Measurements from ENCODE around the gene ARHGEF7.

ARHGEF7 gene

DNA sequence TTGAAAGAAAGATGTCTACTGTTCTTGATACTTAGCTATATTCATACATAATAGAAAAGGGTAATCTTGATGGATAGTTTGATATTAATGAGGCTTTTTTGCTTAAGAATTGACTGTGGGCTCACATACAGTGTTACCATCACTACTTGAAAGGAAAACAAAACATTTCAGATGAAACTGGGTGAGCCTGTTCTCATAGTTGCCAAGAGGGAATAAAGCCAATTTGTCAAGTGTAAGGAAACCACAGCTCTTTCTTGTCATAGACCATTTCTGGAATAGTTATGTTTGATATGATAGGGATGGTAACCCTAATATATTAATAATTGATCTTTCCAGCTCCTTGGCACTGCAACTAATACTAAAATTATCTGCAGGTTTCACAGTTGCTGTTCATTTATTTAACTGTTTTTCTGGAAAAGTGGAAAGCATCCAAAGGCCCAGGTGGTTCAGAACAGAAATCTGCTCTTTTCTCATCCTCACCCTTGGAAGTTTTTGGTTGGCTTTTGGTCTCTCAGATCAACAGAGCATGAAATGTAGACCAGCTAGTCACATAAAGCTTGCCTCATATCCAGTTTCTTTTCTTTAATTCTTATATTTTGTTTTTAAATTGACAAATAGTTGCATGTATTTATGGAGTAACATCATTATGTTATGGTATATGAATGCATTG, 43.2 kb downstream of the ARHGEF7 start:
- Histone ChIP-seq H3K36me3 (ENCODE audit: insufficient read depth, low read length) (peaks cover 21% of the 10 kb centered on the region; the same call in 1 of the 2 replicates), H3F3A (ENCODE audit: low read depth) (no peaks in the 10 kb centered on the region), H4K20me1 (ENCODE audit: insufficient read depth, low read length, poor library complexity, severe bottlenecking) (peaks cover 72% of the 10 kb centered on the region), H3K79me2 (ENCODE audit: insufficient read depth, low read length) (peaks cover 94% of the 10 kb centered on the region), H3K4me3 (ENCODE audit: low read length, poor library complexity, severe bottlenecking) (peak overlapping the region; percentile 21), H3K9me3 (ENCODE audit: insufficient read depth, low read depth, low read length) (no peaks in the 10 kb centered on the region), H3K27me3 (ENCODE audit: insufficient read depth, low read length, poor library complexity, severe bottlenecking) (no peaks in the 10 kb centered on the region), H2AFZ (ENCODE audit: low read length) (no peak overlapping the region), H3K9me2 (replicated peaks; ENCODE audit: low read depth, low read length) (no peaks in the 10 kb centered on the region), H3K9ac (ENCODE audit: low read depth, low read length, poor library complexity, severe bottlenecking) (no peak overlapping the region), H3K4me1 (ENCODE audit: insufficient read depth, low read length, poor library complexity, severe bottlenecking) (peaks cover 52% of the 10 kb centered on the region), H3K4me2 (ENCODE audit: low read depth, low read length, poor library complexity, severe bottlenecking) (peak overlapping the region; percentile 90)
- TF ChIP-seq, protein P1, sequence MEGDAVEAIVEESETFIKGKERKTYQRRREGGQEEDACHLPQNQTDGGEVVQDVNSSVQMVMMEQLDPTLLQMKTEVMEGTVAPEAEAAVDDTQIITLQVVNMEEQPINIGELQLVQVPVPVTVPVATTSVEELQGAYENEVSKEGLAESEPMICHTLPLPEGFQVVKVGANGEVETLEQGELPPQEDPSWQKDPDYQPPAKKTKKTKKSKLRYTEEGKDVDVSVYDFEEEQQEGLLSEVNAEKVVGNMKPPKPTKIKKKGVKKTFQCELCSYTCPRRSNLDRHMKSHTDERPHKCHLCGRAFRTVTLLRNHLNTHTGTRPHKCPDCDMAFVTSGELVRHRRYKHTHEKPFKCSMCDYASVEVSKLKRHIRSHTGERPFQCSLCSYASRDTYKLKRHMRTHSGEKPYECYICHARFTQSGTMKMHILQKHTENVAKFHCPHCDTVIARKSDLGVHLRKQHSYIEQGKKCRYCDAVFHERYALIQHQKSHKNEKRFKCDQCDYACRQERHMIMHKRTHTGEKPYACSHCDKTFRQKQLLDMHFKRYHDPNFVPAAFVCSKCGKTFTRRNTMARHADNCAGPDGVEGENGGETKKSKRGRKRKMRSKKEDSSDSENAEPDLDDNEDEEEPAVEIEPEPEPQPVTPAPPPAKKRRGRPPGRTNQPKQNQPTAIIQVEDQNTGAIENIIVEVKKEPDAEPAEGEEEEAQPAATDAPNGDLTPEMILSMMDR (conservative IDR thresholded peaks at IDR 0.05; ENCODE audit: low read length) = no peak
- no peak for TF ChIP-seq EZH2phosphoT487 (IDR thresholded peaks at IDR 0.05; ENCODE audit: borderline replicate concordance)

DNA sequence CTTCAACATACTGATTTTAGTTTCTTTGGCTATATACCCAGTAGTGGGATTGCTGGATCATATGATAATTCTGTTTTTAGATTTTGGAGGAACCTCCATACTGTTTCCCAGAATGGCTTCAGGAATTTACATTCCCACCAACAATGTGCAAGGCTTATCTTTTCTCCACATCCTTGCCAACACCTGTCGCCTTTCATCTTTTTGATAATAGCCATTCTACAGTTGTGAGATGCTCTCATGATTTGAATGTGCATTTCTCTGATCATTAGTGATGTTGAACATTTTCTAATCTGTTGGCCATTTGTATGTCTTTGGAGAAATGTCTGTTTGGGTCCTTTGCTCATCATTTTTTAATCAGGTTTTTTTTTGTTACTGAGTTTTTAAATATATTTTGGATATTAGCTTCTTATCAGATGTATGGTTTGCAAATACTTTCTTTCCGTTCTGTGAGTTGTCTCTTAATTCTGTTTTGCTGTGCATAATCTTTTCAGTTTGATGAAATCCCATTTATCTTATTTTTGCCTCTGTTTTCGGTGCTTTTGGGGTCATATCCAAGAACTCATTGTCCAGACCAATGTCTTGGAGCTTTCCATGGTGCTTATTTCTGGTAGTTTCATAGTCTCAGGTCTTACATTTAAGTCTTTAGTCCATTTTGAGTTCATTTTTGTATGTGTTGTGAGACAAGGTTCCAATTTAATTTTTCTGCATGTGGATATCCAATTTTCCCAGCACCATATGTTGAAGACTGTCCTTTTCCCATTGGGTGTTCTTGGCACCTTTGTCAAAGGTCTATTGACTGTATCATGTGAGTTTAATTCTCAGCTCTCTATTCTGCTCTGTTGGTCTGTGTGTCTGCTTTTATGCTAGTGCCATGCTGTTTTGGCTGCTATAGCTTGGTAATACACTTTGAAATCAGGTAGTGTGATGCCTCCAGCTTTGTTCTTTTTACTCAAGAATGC, 44.5 kb downstream of the ARHGEF7 start:
- peak overlapping the region; percentile 90 for H3K4me2 ChIP-seq (ENCODE audit: low read depth, low read length, poor library complexity, severe bottlenecking)
- H3F3A ChIP-seq (ENCODE audit: low read depth) = no peaks in the 10 kb centered on the region
- H4K20me1 ChIP-seq (ENCODE audit: insufficient read depth, low read length, poor library complexity, severe bottlenecking) = peaks cover 68% of the 10 kb centered on the region
- H2AFZ ChIP-seq (ENCODE audit: low read length) = no peak overlapping the region
- H3K4me3 ChIP-seq (ENCODE audit: low read length, poor library complexity, severe bottlenecking) = no peak overlapping the region
- peaks cover 99% of the 10 kb centered on the region for H3K79me2 ChIP-seq (ENCODE audit: insufficient read depth, low read length)
- H3K27me3 ChIP-seq (ENCODE audit: insufficient read depth, low read length, poor library complexity, severe bottlenecking) = no peaks in the 10 kb centered on the region
- H3K9me3 ChIP-seq (ENCODE audit: insufficient read depth, low read depth, low read length) = no peaks in the 10 kb centered on the region
- peaks cover 28% of the 10 kb centered on the region; the same call in 1 of the 2 replicates for H3K36me3 ChIP-seq (ENCODE audit: insufficient read depth, low read length)
- no peak overlapping the region for H3K9ac ChIP-seq (ENCODE audit: low read depth, low read length, poor library complexity, severe bottlenecking)
- no peaks in the 10 kb centered on the region for H3K9me2 ChIP-seq (replicated peaks; ENCODE audit: low read depth, low read length)
- peaks cover 45% of the 10 kb centered on the region for H3K4me1 ChIP-seq (ENCODE audit: insufficient read depth, low read length, poor library complexity, severe bottlenecking)
- TF ChIP-seq, protein P1 (conservative IDR thresholded peaks at IDR 0.05; ENCODE audit: low read length) = no peak
- no peak for TF ChIP-seq EZH2phosphoT487 (IDR thresholded peaks at IDR 0.05; ENCODE audit: borderline replicate concordance)

DNA sequence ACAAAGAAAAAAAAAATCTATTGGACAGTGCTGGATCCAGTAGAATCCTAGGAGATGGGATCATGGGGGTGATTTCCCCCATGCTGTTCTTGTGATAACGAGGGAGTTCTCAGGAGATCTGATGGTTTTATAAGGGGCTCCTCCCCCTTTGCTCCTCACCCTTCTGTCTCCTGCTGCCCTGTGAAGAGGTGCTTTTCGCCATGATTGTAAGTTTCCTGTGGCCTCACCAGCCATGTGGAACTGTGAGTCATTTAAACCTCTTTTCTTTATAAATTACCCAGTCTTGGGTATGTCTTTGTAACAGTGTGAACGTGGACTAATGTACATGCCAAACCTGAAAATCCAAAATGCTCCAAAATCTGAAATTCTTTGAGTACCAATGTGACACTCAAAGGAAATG, 45.5 kb downstream of the ARHGEF7 start:
- H3K4me1 ChIP-seq (ENCODE audit: insufficient read depth, low read length, poor library complexity, severe bottlenecking) = peaks cover 43% of the 10 kb centered on the region
- H3K9me2 ChIP-seq (replicated peaks; ENCODE audit: low read depth, low read length) = no peaks in the 10 kb centered on the region
- H3F3A ChIP-seq (ENCODE audit: low read depth) = no peaks in the 10 kb centered on the region
- H3K27me3 ChIP-seq (ENCODE audit: insufficient read depth, low read length, poor library complexity, severe bottlenecking) = no peaks in the 10 kb centered on the region
- no peak for TF ChIP-seq EZH2phosphoT487 (IDR thresholded peaks at IDR 0.05; ENCODE audit: borderline replicate concordance)
- TF ChIP-seq, protein P1 (conservative IDR thresholded peaks at IDR 0.05; ENCODE audit: low read length) = no peak
- H3K9ac ChIP-seq (ENCODE audit: low read depth, low read length, poor library complexity, severe bottlenecking) = no peak overlapping the region
- H4K20me1 ChIP-seq (ENCODE audit: insufficient read depth, low read length, poor library complexity, severe bottlenecking) = peaks cover 66% of the 10 kb centered on the region
- H2AFZ ChIP-seq (ENCODE audit: low read length) = no peak overlapping the region
- no peak overlapping the region for H3K4me3 ChIP-seq (ENCODE audit: low read length, poor library complexity, severe bottlenecking)
- peaks cover 99% of the 10 kb centered on the region for H3K79me2 ChIP-seq (ENCODE audit: insufficient read depth, low read length)
- H3K36me3 ChIP-seq (ENCODE audit: insufficient read depth, low read length) = peaks cover 31% of the 10 kb centered on the region; the same call in 1 of the 2 replicates
- no peak overlapping the region for H3K4me2 ChIP-seq (ENCODE audit: low read depth, low read length, poor library complexity, severe bottlenecking)
- no peaks in the 10 kb centered on the region for H3K9me3 ChIP-seq (ENCODE audit: insufficient read depth, low read depth, low read length)
